DMS114 treated with DMSO at 0.1 percent for 48 hours (cell line): Measurements from ENCODE around the gene CAPN9.
"Not testable (repeated sequence)": the region's sequence is repeated elsewhere in the genome, so short reads cannot be mapped to it uniquely, and the experiment has no call there.

ENCODE experiments used
- DNase-seq: peaks from one replicate; lab custom pipeline; 2025; ENCODE audit not compliant: unreplicated experiment; lab: John Stamatoyannopoulos, UW

CAPN9 gene

DNA sequence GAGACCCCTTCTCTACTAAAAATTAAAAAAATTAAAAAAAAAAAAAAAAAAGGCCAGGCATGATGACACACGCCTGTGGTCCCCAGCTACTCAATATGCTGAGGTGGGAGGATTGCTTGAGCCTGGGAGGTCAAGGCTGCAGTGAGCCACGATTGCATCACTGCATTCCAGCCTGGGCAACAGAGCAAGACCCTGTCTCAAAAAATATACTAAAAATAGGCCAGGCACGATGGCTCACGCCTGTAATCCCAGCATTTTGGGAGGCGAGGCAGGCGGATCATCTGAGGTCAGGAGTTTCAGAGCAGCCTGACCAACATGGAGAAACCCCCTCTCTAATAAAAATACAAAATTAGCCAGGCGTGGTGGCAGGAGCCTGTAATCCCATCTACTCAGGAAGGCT lies 98.0 kb downstream of the CAPN9 start:
- not testable (repeated sequence) for DNase-seq

DNA sequence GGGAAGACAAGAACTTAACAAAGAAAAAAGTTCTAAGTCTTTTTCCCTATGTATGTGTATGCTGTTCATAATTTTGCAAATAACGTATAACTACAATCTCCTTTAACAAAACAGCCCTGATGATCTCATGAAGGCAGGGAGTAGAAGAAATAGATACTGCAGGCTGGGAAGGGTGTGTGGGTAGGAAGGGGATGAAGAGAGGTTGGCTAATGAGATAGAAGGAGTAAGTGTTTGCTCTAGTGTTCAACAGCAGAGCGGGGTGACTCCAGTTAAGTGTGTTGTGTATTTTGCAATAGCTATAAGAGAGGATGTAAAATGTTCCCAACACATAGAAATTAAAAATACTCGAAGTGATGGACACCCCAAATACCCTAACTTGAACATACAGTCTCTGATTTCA lies 101.0 kb downstream of the CAPN9 start:
- DNase-seq, result no peak

DNA sequence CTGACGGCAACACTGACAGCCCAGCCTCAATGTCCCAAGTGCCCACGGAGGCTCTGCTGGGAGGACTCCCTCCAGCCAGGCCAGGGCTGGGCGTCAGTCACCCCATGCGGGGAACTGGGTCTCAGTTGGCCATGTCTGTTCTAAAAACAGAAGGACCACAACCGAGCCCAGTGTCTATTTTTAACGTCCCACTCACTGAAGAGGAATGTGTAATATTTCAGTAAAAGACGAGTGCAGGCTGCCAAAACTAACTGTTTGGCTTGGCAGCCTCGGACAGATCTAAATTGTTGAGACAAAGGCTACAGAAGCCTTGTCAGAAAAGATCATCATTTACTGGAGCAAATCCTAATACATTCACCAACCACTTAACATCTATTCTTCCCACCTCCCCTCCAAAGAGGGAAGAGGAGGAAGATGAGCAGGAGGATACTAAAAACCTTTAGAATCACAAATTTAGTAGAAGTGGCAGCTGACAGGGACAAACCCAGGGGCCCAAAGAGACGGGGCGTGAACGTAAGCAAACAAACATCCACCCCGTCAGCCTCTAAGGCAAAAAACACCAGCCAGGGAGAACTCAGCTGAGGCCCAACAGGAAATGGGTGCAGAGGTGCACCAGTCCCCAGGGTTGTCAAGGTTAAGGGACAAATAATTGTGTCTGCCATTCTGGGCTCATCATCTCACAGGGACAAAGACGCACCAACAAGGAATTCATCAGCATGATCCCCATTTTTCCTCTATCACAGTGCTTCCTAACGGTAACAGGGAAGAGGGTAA lies 102.5 kb downstream of the CAPN9 start:
- DNase-seq, result no peak

DNA sequence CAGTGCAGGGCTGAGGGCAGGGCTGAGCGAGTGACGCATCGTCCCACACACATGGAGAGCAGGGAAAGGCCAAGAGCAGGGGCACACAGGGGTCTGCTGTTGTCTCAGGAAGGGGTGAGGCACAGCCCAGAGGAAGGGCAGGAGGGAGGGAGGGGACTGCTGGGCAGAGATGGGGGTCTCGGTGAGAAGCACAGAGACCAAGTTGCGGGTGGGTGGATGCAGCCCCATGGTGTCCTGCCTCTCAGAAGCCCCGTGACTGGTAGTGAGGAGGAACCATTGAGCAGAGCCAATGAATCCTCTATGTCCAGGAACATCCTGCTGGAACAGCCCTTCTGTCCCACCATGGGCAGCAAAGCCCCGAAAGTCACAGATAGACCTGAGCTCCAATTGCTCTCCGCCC lies 103.4 kb downstream of the CAPN9 start:
- DNase-seq, result no peak

DNA sequence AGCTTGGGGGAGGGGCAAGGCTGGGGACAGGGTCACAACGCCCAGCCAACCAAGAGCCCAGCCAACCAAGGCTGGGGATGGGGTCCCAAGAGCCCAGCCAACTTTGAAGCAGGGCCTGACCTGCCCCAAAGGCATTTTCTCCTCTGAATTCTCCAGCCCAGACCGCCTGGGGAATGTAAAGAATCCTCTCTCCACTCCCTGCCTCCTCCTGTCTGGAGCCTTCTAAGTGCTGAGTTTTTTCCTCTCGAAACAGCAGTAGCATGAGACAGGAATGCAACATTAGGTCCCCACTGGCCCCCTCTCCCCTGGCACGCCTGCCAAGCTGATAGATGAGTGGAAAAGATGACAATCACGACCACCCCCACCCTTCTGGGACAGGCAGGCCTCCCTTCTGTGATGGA lies 104.1 kb downstream of the CAPN9 start:
- no peak for DNase-seq
